DOHH2 (cell line): ENCODE data around the gene SNAPC1.

Experiments
- H3F3A ChIP-seq: fragments of 200-600 bp; sonication (generic), shearing (Covaris generic); 2 replicates; pipeline ENCODE4 v1.6.0; 2016; ENCODE audit warnings: antibody characterized with exemption, mild to moderate bottlenecking; ENCODE audit not compliant: control insufficient read depth, insufficient read depth
- H3K27ac ChIP-seq: fragments of 200-600 bp; sonication (generic); 2 replicates; pipeline ENCODE4 v1.5.1; 2014; ENCODE audit warnings: low read depth, mild to moderate bottlenecking, low read length, moderate library complexity
- H3K27me3 ChIP-seq: fragments of 200-600 bp; sonication (generic); 2 replicates; pipeline ENCODE4 v1.6.1; 2014; ENCODE audit warnings: mild to moderate bottlenecking, low read length, mixed read lengths; ENCODE audit not compliant: control insufficient read depth
- H3K36me3 ChIP-seq: fragments of 200-600 bp; sonication (generic); 2 replicates; pipeline ENCODE4 v1.6.1; 2014; ENCODE audit warnings: mild to moderate bottlenecking, low read length, moderate library complexity, mixed read lengths; ENCODE audit not compliant: control insufficient read depth
- H3K4me1 ChIP-seq: fragments of 200-600 bp; sonication (generic); 2 replicates; pipeline ENCODE4 v1.6.1; 2014; ENCODE audit warnings: mild to moderate bottlenecking, low read length, mixed read lengths; ENCODE audit not compliant: control insufficient read depth
- H3K4me2 ChIP-seq: fragments of 200-600 bp; sonication (generic); 2 replicates; pipeline ENCODE4 v1.6.0; 2014; ENCODE audit warnings: mild to moderate bottlenecking, low read length, moderate library complexity
- H3K4me3 ChIP-seq: fragments of 200-600 bp; sonication (generic); 2 replicates; pipeline ENCODE4 v1.5.1; 2014; ENCODE audit warnings: mild to moderate bottlenecking, low read length, mixed read lengths
- H3K79me2 ChIP-seq: fragments of 200-600 bp; sonication (generic); 2 replicates; pipeline ENCODE4 v1.6.1; 2014; ENCODE audit warnings: mild to moderate bottlenecking, low read length, mixed read lengths; ENCODE audit not compliant: control insufficient read depth
- H3K9me2 ChIP-seq: fragments of 200-600 bp; sonication (generic); replicated peaks from 2 replicates; pipeline ENCODE4 v1.6.1; 2014; ENCODE audit warnings: mild to moderate bottlenecking, low read length, mixed read lengths; ENCODE audit not compliant: control insufficient read depth
- H3K9me3 ChIP-seq: fragments of 200-600 bp; sonication (generic); 2 replicates; pipeline ENCODE4 v1.6.1; 2014; ENCODE audit warnings: antibody characterized with exemption, low read length, mixed read lengths; ENCODE audit not compliant: control insufficient read depth, insufficient read depth
- H4K20me1 ChIP-seq: fragments of 200-600 bp; sonication (generic); 2 replicates; pipeline ENCODE4 v1.6.0; 2014; ENCODE audit warnings: low read depth, mild to moderate bottlenecking, antibody characterized with exemption, low read length, moderate library complexity; ENCODE audit not compliant: control insufficient read depth, insufficient read depth
- EZH2phosphoT487 ChIP-seq: fragments of 200-600 bp; sonication (generic); IDR thresholded peaks from 2 replicates; pipeline ENCODE4 v1.6.1; 2017; ENCODE audit warnings: borderline replicate concordance, mild to moderate bottlenecking, antibody characterized with exemption, low read length, moderate library complexity, mixed read lengths
- TF ChIP-seq, protein P1 (sequence below): fragments of 200-600 bp; sonication (generic); IDR thresholded peaks from one replicate; pipeline ENCODE4 v1.5.1; 2014; ENCODE audit warnings: antibody characterized with exemption, mild to moderate bottlenecking, low read depth, low read length; ENCODE audit not compliant: poor library complexity, severe bottlenecking

Gene SNAPC1

GRCh38 chr14:61733972-61734371 is 28.2 kb upstream of the SNAPC1 start:
- Histone ChIP-seq H3K9me2 (no peaks in the 10 kb centered on the region), H3K4me1 (peaks cover 42% of the 10 kb centered on the region), H3K27me3 (no peaks in the 10 kb centered on the region), H3F3A (peaks cover 21% of the 10 kb centered on the region), H3K4me2 (no peak overlapping the region), H3K79me2 (peaks cover 86% of the 10 kb centered on the region), H3K27ac (no peak overlapping the region), H3K4me3 (no peak overlapping the region), H3K36me3 (peaks cover 99% of the 10 kb centered on the region), H3K9me3 (no peaks in the 10 kb centered on the region), H4K20me1 (no peaks in the 10 kb centered on the region)
- no peak for TF ChIP-seq EZH2phosphoT487

GRCh38 chr14:61736751-61737150 is 25.5 kb upstream of the SNAPC1 start:
- H3K4me1 ChIP-seq = peaks cover 28% of the 10 kb centered on the region
- no peaks in the 10 kb centered on the region for H3K27me3 ChIP-seq
- H3K36me3 ChIP-seq = peaks cover 93% of the 10 kb centered on the region
- no peaks in the 10 kb centered on the region for H3K9me2 ChIP-seq
- H4K20me1 ChIP-seq = no peaks in the 10 kb centered on the region
- no peak for TF ChIP-seq EZH2phosphoT487
- H3K9me3 ChIP-seq = no peaks in the 10 kb centered on the region
- no peak overlapping the region for H3K4me2 ChIP-seq
- no peak overlapping the region for H3K27ac ChIP-seq
- H3K4me3 ChIP-seq = no peak overlapping the region
- peaks cover 18% of the 10 kb centered on the region; the same call in 1 of the 2 replicates for H3F3A ChIP-seq
- peaks cover 77% of the 10 kb centered on the region for H3K79me2 ChIP-seq

DNA sequence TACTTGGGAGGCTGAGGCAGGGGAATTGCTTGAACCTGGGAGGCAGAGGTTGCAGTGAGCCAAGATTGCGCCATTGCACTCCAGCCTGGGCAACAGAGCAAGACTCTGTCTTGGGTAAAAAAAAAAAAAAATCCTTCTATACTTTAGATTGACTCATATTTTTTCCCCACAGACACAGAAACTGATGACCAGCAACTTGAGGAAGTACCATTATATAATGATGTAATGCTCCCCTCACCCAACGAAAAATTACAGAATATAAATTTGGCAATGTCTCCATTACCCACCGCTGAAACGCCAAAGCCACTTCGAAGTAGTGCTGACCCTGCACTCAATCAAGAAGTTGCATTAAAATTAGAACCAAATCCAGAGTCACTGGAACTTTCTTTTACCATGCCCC is 24.3 kb upstream of the SNAPC1 start:
- peaks cover 93% of the 10 kb centered on the region for H3K36me3 ChIP-seq
- H3K79me2 ChIP-seq = peaks cover 77% of the 10 kb centered on the region
- peaks cover 28% of the 10 kb centered on the region for H3K4me1 ChIP-seq
- no peak overlapping the region for H3K4me3 ChIP-seq
- H3K9me3 ChIP-seq = no peaks in the 10 kb centered on the region
- no peaks in the 10 kb centered on the region for H3K9me2 ChIP-seq
- H3F3A ChIP-seq = peaks cover 16% of the 10 kb centered on the region; the same call in 1 of the 2 replicates
- H3K27ac ChIP-seq = no peak overlapping the region
- no peaks in the 10 kb centered on the region for H3K27me3 ChIP-seq
- no peak overlapping the region for H3K4me2 ChIP-seq
- H4K20me1 ChIP-seq = no peaks in the 10 kb centered on the region
- no peak for TF ChIP-seq EZH2phosphoT487
- TF ChIP-seq, protein P1, sequence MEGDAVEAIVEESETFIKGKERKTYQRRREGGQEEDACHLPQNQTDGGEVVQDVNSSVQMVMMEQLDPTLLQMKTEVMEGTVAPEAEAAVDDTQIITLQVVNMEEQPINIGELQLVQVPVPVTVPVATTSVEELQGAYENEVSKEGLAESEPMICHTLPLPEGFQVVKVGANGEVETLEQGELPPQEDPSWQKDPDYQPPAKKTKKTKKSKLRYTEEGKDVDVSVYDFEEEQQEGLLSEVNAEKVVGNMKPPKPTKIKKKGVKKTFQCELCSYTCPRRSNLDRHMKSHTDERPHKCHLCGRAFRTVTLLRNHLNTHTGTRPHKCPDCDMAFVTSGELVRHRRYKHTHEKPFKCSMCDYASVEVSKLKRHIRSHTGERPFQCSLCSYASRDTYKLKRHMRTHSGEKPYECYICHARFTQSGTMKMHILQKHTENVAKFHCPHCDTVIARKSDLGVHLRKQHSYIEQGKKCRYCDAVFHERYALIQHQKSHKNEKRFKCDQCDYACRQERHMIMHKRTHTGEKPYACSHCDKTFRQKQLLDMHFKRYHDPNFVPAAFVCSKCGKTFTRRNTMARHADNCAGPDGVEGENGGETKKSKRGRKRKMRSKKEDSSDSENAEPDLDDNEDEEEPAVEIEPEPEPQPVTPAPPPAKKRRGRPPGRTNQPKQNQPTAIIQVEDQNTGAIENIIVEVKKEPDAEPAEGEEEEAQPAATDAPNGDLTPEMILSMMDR = no peak

- Histone ChIP-seq H3K36me3 (peaks cover 94% of the 10 kb centered on the region), H3K4me3 (no peak overlapping the region), H3K9me3 (no peaks in the 10 kb centered on the region), H3K4me2 (no peak overlapping the region), H3F3A (peaks cover 17% of the 10 kb centered on the region; the same call in 1 of the 2 replicates), H3K27ac (no peak overlapping the region), H3K79me2 (peaks cover 80% of the 10 kb centered on the region), H4K20me1 (no peaks in the 10 kb centered on the region), H3K4me1 (peaks cover 28% of the 10 kb centered on the region), H3K27me3 (no peaks in the 10 kb centered on the region), H3K9me2 (no peaks in the 10 kb centered on the region)
- no peak for TF ChIP-seq EZH2phosphoT487
- TF ChIP-seq, protein P1 = no peak
Observed at GRCh38 chr14:61739133-61739532, 23.1 kb upstream of the SNAPC1 start.
